Measurements from ENCODE around the gene PARG.
"Not testable (repeated sequence)": the region's sequence is repeated elsewhere in the genome, so short reads cannot be mapped to it uniquely, and the experiment has no call there.

PARG gene

DNA sequence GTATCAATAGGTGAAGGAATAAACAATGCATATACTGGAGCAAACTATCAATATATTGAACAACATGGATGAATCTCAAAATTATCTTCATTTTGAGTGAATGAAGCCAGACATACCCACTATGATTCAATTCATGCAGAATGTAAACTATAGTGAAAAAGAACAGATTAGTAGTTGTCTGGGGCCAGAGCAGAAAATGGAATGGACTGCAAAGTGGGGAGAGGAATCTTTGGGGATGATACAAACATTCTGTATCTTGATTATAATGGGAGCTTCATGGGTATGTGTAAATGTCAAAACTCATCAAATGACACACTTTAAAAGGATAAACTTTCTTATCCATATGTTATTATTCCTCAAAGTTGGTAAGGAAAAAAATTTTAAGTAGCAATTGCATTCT lies 23.9 kb downstream of the PARG start:
- DNase-seq (ENCODE audit: low read depth); H3K4me3 ChIP-seq (ENCODE audit: control insufficient read depth, low read depth, low read length): not testable (repeated sequence)

DNA sequence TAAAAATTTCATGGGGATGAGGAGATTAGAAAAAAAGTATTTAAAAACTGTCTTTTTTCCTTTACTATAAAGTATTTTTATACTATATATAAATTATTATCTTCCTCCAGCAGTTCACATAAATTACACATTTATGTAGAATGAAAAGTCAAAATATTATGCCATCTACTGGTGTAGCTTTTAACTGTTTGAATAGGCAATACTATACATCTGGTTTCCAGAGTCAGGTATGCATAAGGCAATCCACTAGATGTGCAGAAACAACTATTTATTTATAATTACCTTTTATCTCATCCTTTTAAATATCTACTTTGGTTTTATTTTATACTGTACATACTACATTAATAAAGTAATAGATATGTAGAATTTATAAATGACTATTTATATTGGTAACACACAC lies 25.4 kb downstream of the PARG start:
- H3K4me3 ChIP-seq (ENCODE audit: control insufficient read depth, low read depth, low read length); DNase-seq (ENCODE audit: low read depth): not testable (repeated sequence)

DNA sequence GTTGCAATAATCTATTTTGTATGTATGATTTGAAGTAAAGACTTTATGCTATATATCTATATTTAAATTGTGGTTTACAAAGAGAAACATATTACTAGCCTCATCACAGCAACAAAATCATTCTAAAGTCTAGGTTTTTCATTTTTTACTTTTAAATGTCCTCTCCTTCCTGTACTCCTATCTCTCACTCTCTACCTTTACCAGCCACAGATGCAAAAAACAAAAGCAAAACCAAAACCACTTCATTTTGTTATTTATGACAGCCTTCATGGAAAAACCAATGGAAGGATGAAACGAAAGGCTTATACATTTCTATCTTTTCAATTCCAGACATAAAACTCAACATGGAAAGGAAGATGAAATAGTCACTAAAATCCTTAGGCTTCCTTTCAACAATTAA lies 31.5 kb downstream of the PARG start:
- H3K4me3 ChIP-seq (ENCODE audit: control insufficient read depth, low read depth, low read length); DNase-seq (ENCODE audit: low read depth): not testable (repeated sequence)

DNA sequence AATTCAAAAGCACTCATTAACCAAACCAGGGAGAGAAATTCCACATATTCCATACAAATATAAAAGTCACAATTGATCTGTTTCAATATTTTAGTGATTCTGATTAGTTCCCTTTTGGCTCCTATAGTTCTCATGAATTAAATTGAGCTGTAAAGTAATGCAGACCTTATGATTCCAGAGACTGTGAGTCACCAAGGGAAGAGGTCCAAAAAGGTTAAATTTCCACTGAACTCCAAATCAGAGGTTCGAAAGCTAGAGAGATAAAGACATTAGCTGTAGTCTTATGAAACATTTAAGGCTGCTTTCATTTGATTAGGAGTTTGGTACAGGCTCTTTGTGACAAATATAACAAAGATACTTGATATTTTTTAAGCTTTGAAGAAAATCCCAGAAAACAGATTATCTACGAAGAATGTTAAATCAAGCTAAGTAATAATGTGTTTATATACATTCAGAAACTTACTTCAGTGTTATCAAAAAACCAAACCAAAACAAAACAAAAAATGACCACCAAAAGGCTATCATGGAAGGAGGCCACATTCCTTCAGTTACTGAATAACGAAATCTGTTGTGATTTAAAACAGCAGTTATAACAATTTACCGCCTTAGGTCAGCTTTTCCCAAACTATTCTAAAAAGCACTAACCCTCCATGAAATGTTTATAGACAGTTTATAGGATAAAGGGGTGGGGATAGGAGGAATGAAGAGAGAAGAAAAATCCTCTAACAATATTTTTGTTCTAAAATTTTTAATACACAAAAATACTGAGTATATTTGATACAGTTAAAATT lies 33.3 kb downstream of the PARG start:
- DNase-seq (ENCODE audit: low read depth); H3K4me3 ChIP-seq (ENCODE audit: control insufficient read depth, low read depth, low read length): not testable (repeated sequence)

DNA sequence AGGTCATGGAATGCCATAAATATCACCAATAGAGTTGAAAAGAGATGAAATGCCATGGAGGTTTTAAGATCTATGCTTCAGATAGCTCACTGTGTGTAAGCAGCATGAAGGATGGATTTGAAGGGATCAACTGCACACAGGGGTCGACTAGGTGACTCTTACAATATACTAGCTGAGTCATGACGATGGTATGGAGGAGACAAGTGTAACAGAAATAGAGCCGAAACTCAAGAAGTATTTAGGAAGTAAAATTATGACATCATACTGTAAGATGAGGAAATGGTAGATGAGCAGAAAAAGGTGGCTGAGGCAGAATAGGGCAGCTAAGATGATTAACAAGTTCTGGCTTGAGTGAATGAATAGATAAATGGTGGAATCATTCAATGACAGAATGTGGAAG lies 38.0 kb downstream of the PARG start:
- not testable (repeated sequence) for H3K4me3 ChIP-seq (ENCODE audit: control insufficient read depth, low read depth, low read length); DNase-seq (ENCODE audit: low read depth)

DNA sequence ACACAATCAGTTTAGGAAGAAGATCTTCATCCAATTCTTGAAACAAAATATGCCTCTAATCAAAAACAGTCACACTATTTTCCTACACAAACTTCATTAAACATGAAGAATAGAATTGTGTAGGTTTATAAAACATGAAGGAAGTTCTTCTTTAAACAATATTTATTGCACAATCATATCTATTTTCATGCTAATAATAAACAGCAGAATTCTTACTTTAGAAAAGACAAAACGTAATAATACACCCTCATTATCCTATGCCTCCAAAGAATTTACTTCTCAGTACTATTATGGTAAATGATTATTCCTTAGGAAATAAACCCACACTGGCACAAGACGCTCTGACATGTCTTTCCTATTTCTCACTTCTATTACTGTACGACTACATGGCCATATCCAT lies 41.4 kb downstream of the PARG start:
- H3K4me3 ChIP-seq (ENCODE audit: control insufficient read depth, low read depth, low read length); DNase-seq (ENCODE audit: low read depth): not testable (repeated sequence)

DNA sequence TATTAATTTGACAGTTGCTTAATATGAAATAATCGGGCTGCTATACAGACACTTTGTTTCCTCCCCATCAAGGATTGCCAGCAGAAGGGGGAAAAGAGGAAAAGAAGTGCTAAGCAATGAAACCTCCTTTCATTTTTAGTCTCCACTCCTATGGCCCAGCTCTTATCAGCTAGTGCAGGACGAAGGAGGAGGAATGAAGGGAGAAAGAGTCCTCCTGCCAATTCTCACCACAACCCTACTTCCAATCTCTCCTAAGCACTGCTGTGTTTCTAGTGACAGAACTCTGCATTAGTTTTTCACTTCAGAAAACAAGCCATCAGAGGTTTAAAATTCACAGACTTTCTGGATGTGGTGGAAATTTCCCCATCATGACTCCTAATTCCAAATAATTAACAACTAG lies 41.8 kb downstream of the PARG start:
- H3K4me3 ChIP-seq (ENCODE audit: control insufficient read depth, low read depth, low read length); DNase-seq (ENCODE audit: low read depth): not testable (repeated sequence)

DNA sequence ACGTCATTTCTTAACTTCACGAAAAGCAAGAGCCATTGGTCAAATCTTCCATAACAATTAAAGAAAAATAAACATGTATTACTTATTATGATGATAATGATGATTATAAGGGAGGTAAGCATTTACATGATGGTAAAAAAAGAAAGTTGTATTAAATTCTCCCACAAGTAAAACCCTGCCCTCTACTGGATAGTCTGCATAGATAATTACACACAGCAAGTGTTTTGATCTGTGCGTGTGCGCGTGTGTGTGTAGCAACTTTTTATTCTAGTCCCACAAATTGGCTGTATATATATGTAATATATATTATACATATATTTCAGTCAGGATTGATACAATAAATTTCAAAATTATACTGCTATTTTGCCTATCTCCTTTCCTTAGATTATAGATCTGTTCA lies 51.8 kb downstream of the PARG start:
- not testable (repeated sequence) for H3K4me3 ChIP-seq (ENCODE audit: control insufficient read depth, low read depth, low read length); DNase-seq (ENCODE audit: low read depth)

DNA sequence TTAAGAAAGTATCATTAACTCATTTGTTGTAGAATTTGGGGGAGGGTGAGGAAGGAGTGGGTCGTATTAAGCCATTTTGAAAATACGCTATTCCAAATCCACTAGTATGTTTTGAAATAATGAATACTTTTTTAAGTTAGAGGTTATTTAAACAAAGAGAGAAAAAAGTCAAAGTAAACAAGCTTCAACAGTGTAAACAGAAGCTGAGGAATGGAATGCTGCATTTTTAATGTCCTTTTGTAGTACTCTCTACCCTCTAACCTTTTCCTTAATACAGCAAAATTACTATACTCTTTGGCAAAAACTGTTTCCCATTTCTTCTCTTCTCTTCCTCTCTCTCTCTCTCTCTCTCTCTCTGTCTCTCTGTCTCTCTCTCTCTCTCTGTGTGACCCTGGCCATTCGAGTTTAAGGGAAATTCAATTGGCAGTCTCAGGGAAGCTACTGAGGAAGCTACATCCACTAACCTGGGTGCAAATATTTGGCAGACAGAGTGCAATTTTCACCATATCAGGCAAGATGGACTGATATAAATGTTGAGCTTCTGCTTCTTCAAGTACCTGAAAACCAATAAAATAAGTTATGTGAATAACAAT lies 57.0 kb downstream of the PARG start:
- H3K4me3 ChIP-seq (ENCODE audit: control insufficient read depth, low read depth, low read length); DNase-seq (ENCODE audit: low read depth): not testable (repeated sequence)

DNA sequence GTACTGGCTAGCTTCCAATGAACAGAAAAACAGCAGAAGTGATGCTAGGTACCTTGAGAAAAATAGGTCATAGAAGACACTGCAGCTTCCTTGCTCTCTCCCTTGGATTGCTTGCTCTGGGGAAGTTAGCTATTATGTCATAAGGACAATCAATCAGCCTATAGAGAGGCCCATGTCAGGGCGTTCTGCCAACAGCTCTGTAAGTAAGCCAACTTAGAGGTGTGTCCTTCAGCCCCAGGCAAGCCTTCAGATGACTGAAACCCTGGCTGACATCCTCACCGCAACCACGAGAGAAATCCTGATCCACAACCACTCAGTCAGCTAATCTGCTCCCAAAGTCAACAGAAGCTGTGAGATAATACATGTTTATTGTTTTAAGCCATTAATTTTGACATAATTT lies 58.0 kb downstream of the PARG start:
- DNase-seq (ENCODE audit: low read depth); H3K4me3 ChIP-seq (ENCODE audit: control insufficient read depth, low read depth, low read length): not testable (repeated sequence)

DNA sequence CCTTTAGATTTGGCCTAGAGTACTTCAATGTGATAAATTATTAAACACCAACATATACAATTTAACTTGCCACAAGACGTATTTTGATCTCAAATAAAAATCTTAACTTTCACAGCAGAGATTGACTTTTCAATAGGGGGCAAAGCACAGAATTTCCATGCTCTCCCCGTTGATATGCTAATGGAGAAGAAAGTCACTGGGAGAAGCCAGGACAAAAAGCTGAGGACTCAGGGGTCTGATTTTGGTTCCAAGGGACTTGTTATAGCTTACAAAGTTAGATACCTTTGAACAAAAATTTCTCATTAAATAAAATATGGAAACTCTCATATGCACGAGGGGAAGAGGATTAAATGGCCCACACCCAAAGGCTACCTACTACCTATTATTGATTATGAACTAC lies 59.5 kb downstream of the PARG start:
- not testable (repeated sequence) for H3K4me3 ChIP-seq (ENCODE audit: control insufficient read depth, low read depth, low read length); DNase-seq (ENCODE audit: low read depth)

DNA sequence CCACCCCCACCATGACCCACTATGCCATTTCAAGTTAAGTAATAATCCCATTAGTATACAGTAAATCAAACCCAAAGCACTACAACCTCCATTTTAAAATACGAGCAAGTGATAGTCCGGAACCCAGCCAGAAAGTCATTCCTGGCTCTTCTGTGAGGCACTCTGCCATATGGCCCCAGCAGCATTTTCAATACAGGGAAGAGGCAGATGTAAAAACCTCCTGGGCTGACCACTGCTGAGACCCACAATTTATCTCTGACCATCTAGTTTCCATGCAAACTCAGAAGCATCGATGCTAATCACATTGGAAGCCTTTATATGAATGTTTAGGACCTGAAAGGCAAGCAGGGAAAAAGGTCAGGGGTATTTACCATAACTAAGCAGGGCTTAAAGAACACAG lies 69.1 kb downstream of the PARG start:
- H3K4me3 ChIP-seq (ENCODE audit: control insufficient read depth, low read depth, low read length); DNase-seq (ENCODE audit: low read depth): not testable (repeated sequence)

DNA sequence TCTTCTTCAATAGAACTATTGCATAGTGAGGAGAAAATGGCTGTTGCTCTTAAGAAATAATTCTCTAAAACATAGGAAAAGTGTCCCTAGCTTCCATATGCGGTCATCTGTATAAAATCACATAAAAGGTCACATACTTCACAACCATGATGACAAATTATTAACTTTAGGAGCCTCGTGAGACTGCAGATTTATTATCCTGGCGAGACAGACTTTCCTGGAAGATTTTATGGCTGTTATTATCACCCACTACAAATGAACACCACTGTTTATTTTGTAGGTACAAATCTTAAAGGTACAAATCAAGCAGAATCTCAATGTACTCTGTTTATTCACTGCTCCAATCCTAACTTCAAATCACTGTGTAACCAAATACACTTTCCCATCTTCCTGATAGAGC lies 70.4 kb downstream of the PARG start:
- DNase-seq (ENCODE audit: low read depth); H3K4me3 ChIP-seq (ENCODE audit: control insufficient read depth, low read depth, low read length): not testable (repeated sequence)

DNA sequence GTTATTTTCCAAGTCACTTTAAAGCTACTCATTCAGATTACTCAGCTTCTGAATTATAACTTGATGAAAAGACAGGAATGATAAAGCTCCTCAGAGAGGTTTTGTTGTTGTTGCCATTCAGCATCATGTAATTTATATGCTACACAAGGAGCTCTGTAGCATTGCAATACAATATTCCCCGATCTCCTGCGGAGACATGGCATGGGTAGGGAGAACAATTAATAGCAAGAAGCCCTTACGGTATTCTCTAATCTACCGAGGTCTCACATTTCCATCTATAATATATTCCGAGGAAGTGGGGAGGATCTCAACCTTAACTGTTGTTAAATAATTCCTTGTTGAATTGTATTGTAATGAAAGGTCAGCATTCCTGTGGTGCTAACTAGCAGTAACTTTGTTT lies 81.9 kb downstream of the PARG start:
- DNase-seq (ENCODE audit: low read depth); H3K4me3 ChIP-seq (ENCODE audit: control insufficient read depth, low read depth, low read length): not testable (repeated sequence)

DNA sequence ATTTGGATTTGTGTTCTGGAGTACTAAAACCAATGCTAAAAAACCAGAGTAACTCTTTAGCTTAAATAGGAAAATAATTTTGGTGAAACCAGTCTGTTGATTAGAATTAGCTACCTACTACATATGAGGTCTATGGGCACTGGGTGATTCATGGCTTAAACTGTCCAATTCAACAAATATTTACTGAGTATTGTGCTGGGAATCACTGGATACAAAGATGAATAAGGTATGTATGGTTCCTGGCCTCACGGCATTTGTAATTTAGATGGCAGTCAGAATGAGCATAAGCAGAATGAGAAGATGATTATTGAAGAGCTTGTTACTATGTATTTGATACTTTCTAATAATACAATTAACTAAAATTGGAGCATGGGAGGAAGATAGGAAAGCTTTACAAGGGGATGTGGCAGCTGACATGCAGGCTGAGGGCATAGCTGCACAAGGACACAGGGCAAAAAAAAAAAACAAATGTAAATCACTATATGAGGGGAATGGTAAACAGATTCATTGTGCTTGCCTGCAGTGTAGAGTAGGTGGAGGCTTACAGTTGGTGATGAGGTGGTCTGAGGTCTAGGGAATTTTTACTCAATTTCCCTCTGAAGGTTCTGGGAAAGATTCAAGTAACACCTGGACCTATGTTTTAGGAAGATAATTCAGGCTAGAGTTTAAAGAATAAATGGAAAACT lies 83.0 kb downstream of the PARG start:
- H3K4me3 ChIP-seq (ENCODE audit: control insufficient read depth, low read depth, low read length); DNase-seq (ENCODE audit: low read depth): not testable (repeated sequence)

DNA sequence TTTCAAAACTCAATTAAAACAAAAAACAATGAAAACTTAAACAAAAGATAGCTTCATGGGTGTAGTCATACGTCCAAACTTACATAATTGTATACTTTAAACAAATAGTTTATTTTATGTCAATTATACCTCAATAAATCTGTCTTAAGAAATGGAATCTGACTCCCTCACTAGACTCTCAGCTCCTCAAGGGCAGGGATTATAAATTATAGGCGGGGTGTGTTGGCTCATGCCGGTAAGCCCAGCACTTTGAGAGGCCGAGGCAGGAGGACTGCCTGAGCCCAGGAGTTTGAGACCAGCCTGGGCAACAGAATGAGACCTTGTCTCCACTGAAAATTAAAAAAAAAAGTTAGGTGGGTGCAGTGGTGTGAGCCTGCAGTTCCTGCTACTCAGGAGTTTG lies 92.3 kb downstream of the PARG start:
- DNase-seq (ENCODE audit: low read depth); H3K4me3 ChIP-seq (ENCODE audit: control insufficient read depth, low read depth, low read length): not testable (repeated sequence)

All from AG09309 (cell line).